B cell (primary cell): Measurements from ENCODE around the gene UBL4A. TPM values are rescaled to one million over a fixed set of nuclear protein-coding genes. Genes with fewer than 3 reads are reported as not detected.

Experiments
- ATAC-seq: fragments of 200-7000 bp; cut with Tn5 transposase; one replicate; pipeline ENCODE4 v1.10.0; 2021; ENCODE audit warnings: low read depth, mild to moderate bottlenecking, moderate number of reproducible peaks, moderate library complexity
- CTCF ChIA-PET: fragments of 350-600 bp; sonication (Branson Sonifier 250); formaldehyde crosslinking; loops from one replicate; lab custom pipeline; 2021; ENCODE audit warnings: antibody characterized with exemption, inconsistent platforms; lab: Charles Lee
- POLR2A ChIA-PET: fragments of 350-600 bp; sonication (Branson Sonifier 250); formaldehyde crosslinking; loops from one replicate; lab custom pipeline; 2021; ENCODE audit warnings: antibody characterized with exemption; lab: Charles Lee
- DNase-seq: peaks from one replicate; pipeline ENCODE4 v3.0.0; 2013
- H2AFZ ChIP-seq: 2 replicates; pipeline ENCODE4 v1.6.1; 2012; ENCODE audit warnings: mild to moderate bottlenecking, low read depth, low read length; ENCODE audit not compliant: insufficient read depth, poor library complexity, severe bottlenecking
- H3K27ac ChIP-seq, 2 donors: 1 replicate in 1 of 2; 2 replicates in 1 of 2; pipeline ENCODE4 v1.5.1; 2012 to 2013; ENCODE audit warnings: low read length in 2 of 2, mild to moderate bottlenecking in 2 of 2, moderate library complexity in 1 of 2
- H3K27me3 ChIP-seq, 4 experiments: fragments of 200-600 bp in 1 of 4; sonication (generic) in 1 of 4; replicated peaks in 1 of 4; 1 replicate in 2 of 4; 2 replicates in 2 of 4; pipeline versions ENCODE4 v1.6.1 to v1.7.0; 2013 to 2016; ENCODE audit warnings: low read length in 3 of 4, mild to moderate bottlenecking in 2 of 4, mixed read lengths in 1 of 4, moderate library complexity in 1 of 4; ENCODE audit not compliant: insufficient read depth in 4 of 4, control insufficient read depth in 3 of 4; ENCODE audit errors: control extremely low read depth in 1 of 4
- H3K36me3 ChIP-seq, 2 experiments: replicated peaks in 1 of 2; 1 replicate in 1 of 2; 2 replicates in 1 of 2; pipeline versions ENCODE4 v1.6.1 to v1.7.1; 2013; ENCODE audit warnings: low read length in 1 of 2; ENCODE audit not compliant: insufficient read depth in 2 of 2, control insufficient read depth in 1 of 2; ENCODE audit errors: control extremely low read depth in 1 of 2, extremely low read depth in 1 of 2
- H3K4me1 ChIP-seq, 2 donors: fragments of 200-600 bp in 1 of 2; sonication (generic) in 1 of 2; 1 replicate in 1 of 2; 2 replicates in 1 of 2; pipeline versions ENCODE4 v1.5.1 to v1.6.1; 2013 to 2017; ENCODE audit warnings: low read length in 2 of 2; ENCODE audit not compliant: control insufficient read depth in 2 of 2, insufficient read depth in 2 of 2
- H3K4me2 ChIP-seq: replicated peaks from 2 replicates; pipeline ENCODE3; 2012; ENCODE audit warnings: mild to moderate bottlenecking, low read depth, low read length; ENCODE audit not compliant: poor library complexity, severe bottlenecking
- H3K4me3 ChIP-seq, 5 experiments: fragments of 200-600 bp in 1 of 5; sonication (generic) in 1 of 5; 1 replicate in 3 of 5; 2 replicates in 2 of 5; pipeline versions ENCODE4 v1.5.1 to v1.7.0; 2011 to 2016; ENCODE audit warnings: low read length in 4 of 5, mild to moderate bottlenecking in 4 of 5, low read depth in 2 of 5, control low read depth in 1 of 5, moderate library complexity in 1 of 5; ENCODE audit not compliant: insufficient read depth in 1 of 5; ENCODE audit errors: control extremely low read depth in 1 of 5, extremely low read depth in 1 of 5
- H3K79me2 ChIP-seq: fragments of 200-600 bp; sonication (generic); one replicate; pipeline ENCODE4 v1.6.0; 2016; ENCODE audit warnings: low read length; ENCODE audit not compliant: control insufficient read depth, insufficient read depth
- H3K9ac ChIP-seq: fragments of 200-600 bp; sonication (generic); 2 replicates; pipeline ENCODE4 v1.6.1; 2017; ENCODE audit warnings: mild to moderate bottlenecking, low read length, moderate library complexity
- H3K9me3 ChIP-seq, 3 donors: one replicate each; pipeline versions ENCODE4 v1.6.1 to v1.7.1; 2013; ENCODE audit warnings: low read length in 2 of 3; ENCODE audit not compliant: control insufficient read depth in 2 of 3, insufficient read depth in 1 of 3; ENCODE audit errors: control extremely low read depth in 1 of 3
- H4K20me1 ChIP-seq: 2 replicates; pipeline ENCODE4 v1.6.0; 2012; ENCODE audit warnings: mild to moderate bottlenecking, low read length; ENCODE audit not compliant: insufficient read depth, control insufficient read depth, poor library complexity, severe bottlenecking
- H3K27ac Mint-ChIP-seq: one replicate; pipeline ENCODE4 v1.8.0; 2021; ENCODE audit warnings: mixed read lengths
- H3K27me3 Mint-ChIP-seq: one replicate; pipeline ENCODE4 v1.8.0; 2021; ENCODE audit warnings: mixed read lengths
- H3K4me1 Mint-ChIP-seq: one replicate; pipeline ENCODE4 v1.8.0; 2021; ENCODE audit warnings: mixed read lengths
- H3K4me3 Mint-ChIP-seq: one replicate; pipeline ENCODE4 v1.8.0; 2021; ENCODE audit warnings: mixed read lengths
- H3K9me3 Mint-ChIP-seq: one replicate; pipeline ENCODE4 v1.8.0; 2022; ENCODE audit warnings: mixed read lengths; ENCODE audit not compliant: insufficient read depth
- EZH2 ChIP-seq: IDR thresholded peaks from 2 replicates; pipeline ENCODE4 v1.6.1; 2012; ENCODE audit warnings: borderline replicate concordance, low read depth, mild to moderate bottlenecking, moderate library complexity, low read length; ENCODE audit not compliant: insufficient read depth, poor library complexity, severe bottlenecking
- WGBS: methylation state at CpG from one replicate; pipeline ENCODE4 v1.1.5; 2013; ENCODE audit warnings: missing lambda C conversion rate; ENCODE audit not compliant: insufficient coverage; 5-methylcytosine and 5-hydroxymethylcytosine counted together
- intact Hi-C: fragments of 100-400 bp; cut with micrococcal nuclease; formaldehyde crosslinking; loops from one replicate; pipeline ENCODE4 v1.10.0; 2022
- polyA plus RNA-seq: library from polyadenylated mRNA; depleted of rRNA; stranded (reverse); fragments of >200 nt; gene quantifications from 2 replicates; pipeline ENCODE4 v1.2.3, GENCODE V29; 2012
- total RNA-seq, 2 donors: library from RNA; stranded (reverse); fragments of 120-200 nt in 1 of 2; gene quantifications; 1 replicate in 1 of 2; 2 replicates in 1 of 2; pipeline versions ENCODE4 v1.2.3 to v1.2.4, GENCODE V29; 2013 to 2022
- TF ChIP-seq, protein P1 (sequence below): fragments of 200-600 bp; IDR thresholded peaks from one replicate; pipeline ENCODE4 v1.8.0; 2022; ENCODE audit warnings: antibody characterized with exemption, mild to moderate bottlenecking

Gene UBL4A
- total and polyA plus RNA-seq, 2 donors (not counting 1 experiment from before 2014, with no cell fraction given) = 13.1 to 23.3 TPM

DNA sequence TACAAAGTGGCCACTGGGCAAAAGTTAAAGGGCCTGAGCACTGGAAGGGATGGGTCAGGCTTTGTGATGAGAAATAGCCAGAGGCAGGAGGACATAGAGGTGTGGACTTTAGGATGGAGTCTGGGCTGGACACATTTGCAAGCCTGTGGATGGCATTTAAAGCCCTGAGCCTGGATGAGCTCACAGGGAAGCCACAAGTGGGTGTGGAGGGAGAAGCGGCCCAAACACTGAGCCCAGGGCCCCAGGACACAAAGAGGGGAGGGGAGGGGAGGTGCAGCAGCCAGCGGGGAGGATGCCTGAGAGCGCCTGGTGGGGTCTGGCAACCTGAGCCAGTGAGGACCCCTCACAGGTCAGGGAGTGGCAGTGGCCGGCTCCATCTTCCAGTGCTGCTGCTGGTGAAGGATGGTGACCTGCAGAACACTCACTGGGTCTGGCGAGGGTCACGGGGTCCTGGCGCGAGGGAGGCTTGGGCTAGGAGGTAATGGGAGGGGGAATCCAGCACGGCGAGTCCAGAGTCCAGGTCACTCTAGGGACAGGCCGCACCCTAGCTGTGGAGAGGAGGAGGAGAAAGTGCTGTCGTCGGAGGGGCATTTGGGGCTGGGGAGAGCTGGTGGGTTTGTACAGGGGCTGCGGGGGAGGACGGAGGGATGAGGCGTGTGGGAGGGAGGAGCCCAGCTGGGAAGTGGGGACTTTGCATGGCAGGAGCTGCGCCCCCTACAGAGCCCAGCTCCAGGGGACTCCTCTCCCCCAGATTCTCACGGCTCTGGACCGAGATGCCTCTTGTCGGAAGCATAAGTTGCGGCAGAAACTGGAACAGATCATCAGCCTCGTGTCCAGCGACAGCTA, 14.4 kb downstream of the UBL4A start:
- TF ChIP-seq, protein P1, sequence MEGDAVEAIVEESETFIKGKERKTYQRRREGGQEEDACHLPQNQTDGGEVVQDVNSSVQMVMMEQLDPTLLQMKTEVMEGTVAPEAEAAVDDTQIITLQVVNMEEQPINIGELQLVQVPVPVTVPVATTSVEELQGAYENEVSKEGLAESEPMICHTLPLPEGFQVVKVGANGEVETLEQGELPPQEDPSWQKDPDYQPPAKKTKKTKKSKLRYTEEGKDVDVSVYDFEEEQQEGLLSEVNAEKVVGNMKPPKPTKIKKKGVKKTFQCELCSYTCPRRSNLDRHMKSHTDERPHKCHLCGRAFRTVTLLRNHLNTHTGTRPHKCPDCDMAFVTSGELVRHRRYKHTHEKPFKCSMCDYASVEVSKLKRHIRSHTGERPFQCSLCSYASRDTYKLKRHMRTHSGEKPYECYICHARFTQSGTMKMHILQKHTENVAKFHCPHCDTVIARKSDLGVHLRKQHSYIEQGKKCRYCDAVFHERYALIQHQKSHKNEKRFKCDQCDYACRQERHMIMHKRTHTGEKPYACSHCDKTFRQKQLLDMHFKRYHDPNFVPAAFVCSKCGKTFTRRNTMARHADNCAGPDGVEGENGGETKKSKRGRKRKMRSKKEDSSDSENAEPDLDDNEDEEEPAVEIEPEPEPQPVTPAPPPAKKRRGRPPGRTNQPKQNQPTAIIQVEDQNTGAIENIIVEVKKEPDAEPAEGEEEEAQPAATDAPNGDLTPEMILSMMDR = no peak
- TF ChIP-seq EZH2 = no peak
- no peaks in the 10 kb centered on the region for H3K79me2 ChIP-seq
- ChIA-PET CTCF (no interaction called here), POLR2A (no interaction called here)
- Mint-ChIP-seq H3K27ac (no peak overlapping the region), H3K27me3 (no peaks in the 10 kb centered on the region), H3K4me1 (no peaks in the 10 kb centered on the region), H3K9me3 (no peaks in the 10 kb centered on the region), H3K4me3 (no peak overlapping the region)
- no peak overlapping the region for H3K27ac ChIP-seq
- intact Hi-C loops = no loop called here
- no peaks in the 10 kb centered on the region for H3K9me3 ChIP-seq
- H3K4me1 ChIP-seq = no peaks in the 10 kb centered on the region
- H3K36me3 ChIP-seq = peaks cover 0 to 19% of the 10 kb centered on the region in 2 experiments
- H3K4me3 ChIP-seq = no peak overlapping the region
- H3K4me2 ChIP-seq = no peak overlapping the region
- DNase-seq = no peak
- H2AFZ ChIP-seq = no peak overlapping the region
- no peaks in the 10 kb centered on the region for H3K27me3 ChIP-seq
- no peak for ATAC-seq
- H4K20me1 ChIP-seq = no peaks in the 10 kb centered on the region
- no peak overlapping the region for H3K9ac ChIP-seq
- WGBS = 94% methylated on average over 8 of the region's 23 CpGs

- Histone ChIP-seq H2AFZ (no peak overlapping the region), H3K4me3 (no peak overlapping the region), H3K36me3 (peaks cover 0 to 29% of the 10 kb centered on the region in 2 experiments), H4K20me1 (no peaks in the 10 kb centered on the region), H3K79me2 (no peaks in the 10 kb centered on the region), H3K4me1 (no peaks in the 10 kb centered on the region), H3K27me3 (no peaks in the 10 kb centered on the region), H3K9ac (no peak overlapping the region), H3K9me3 (no peaks in the 10 kb centered on the region), H3K4me2 (no peak overlapping the region), H3K27ac (no peak overlapping the region)
- Mint-ChIP-seq H3K4me1 (no peaks in the 10 kb centered on the region), H3K27me3 (no peaks in the 10 kb centered on the region), H3K9me3 (no peaks in the 10 kb centered on the region), H3K27ac (no peak overlapping the region), H3K4me3 (no peak overlapping the region)
- POLR2A ChIA-PET = no interaction called here
- intact Hi-C loops = no loop called here
- DNase-seq (no peak), ATAC-seq (no peak)
- WGBS = 95% methylated on average over 12 of the region's 23 CpGs
- TF ChIP-seq, protein P1 = no peak
- no peak for TF ChIP-seq EZH2
- CTCF ChIA-PET = no interaction called here
Measured at GRCh38 chrX:154470914-154471568, 15.4 kb downstream of the UBL4A start.
